HG02763 (cell line): ENCODE data around the gene SLC9A6.

Source experiments
- ATAC-seq: cut with Tn5 transposase; IDR thresholded peaks from one replicate; pipeline ENCODE4 v1.9.1; 2021; ENCODE audit warnings: mild to moderate bottlenecking, moderate library complexity; ENCODE audit not compliant: unreplicated experiment

SLC9A6 gene

DNA sequence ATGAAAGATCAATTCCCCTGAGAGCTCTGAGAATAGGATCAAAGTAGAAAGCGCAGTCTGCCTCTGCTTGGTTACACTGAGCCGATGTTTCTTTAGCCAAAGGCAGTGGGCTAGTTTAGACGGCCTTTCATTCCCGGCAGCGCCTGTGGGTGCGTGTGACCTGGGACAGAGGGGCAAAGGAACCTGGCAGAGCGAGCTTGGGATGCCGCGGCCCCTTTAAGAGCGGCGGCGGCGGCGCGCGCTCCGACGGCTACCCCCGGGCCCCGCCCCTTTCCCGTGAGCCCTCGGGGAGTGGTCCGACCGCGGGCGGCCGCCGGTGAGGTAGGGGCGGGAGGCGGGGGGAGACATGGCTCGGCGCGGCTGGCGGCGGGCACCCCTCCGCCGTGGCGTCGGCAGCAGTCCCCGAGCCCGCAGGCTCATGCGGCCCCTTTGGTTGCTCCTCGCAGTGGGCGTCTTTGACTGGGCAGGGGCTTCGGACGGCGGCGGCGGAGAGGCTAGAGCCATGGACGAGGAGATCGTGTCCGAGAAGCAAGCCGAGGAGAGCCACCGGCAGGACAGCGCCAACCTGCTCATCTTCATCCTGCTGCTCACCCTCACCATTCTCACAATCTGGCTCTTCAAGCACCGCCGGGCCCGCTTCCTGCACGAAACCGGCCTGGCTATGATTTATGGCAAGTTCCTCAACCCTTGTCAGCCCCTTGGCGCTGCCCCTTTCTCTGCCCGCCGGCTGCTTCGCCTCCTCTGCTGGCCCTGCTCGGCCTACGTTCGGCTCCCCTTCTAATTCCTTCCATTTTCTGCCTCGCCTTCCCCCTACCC is at the start of gene SLC9A6:
Gene SLC9A6 (plus strand): TSS at position 279 of the 816 bp plus-strand sequence. CDS start 224 bp downstream, at position 503.
- peak; percentile 87 for ATAC-seq

DNA sequence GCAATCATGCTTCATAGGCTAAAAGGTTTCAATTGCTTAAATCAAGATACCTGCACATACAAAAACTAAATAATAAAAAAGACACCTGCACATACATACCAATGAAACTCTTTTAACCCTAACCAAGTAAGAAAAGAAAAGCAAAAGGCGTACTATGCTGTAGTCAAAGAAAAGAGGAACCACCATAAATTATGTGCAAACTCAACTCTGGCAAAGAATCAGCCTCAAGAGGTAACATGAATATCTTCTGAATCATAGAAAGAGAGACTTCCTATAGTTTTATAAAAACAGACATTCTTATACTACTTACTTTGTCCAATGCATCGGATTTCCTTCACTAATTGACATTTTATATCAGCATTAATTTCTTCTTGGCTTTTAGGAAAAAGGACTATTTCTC is 40.7 kb upstream of the SLC9A6 start:
- no peak for ATAC-seq

DNA sequence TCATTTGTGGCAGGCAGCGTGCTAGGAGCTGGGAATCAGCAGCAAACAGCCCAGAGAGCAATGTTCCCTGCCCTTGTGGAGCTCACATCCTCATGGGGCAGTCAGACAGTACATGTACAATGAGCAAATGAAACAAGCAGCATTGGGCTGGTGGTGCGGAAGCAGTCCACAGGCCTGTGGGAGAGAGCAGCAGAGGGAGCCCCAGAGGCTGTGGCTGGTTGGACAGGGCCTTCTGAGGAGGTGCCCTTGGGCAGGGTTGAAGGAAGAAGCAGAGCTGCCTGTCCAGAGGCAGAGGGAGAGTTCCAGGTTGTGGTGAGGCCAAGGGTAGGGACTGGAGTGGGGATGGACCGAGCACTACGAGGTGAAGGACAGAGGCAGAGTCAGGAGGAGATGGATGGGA is 33.9 kb upstream of the SLC9A6 start:
- no peak for ATAC-seq

DNA sequence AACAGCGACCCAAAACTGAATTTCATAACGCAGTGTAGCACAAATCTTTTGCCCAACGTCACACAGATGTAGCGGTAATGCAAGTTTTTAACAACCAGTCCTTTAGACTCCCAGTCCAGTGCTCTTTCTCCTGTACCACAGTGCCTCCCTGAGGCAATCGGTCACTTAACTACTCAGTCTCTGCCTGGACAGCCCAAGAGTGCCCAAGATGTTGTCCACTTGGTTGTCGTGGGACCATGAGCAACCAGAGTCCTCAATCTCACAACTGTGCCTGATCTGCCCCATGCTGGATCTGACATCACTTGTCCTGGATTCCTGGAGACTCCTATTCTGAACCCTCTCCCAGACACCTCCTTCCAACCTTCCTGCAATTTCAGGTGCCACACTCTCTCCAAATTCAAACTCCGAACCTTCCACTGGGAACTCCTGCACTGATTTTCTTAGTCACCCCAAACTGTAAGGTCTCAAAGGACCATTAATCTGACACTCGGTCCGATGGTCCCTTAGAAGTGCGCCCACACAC is 12.1 kb upstream of the SLC9A6 start:
- ATAC-seq, result peak; percentile 25

DNA sequence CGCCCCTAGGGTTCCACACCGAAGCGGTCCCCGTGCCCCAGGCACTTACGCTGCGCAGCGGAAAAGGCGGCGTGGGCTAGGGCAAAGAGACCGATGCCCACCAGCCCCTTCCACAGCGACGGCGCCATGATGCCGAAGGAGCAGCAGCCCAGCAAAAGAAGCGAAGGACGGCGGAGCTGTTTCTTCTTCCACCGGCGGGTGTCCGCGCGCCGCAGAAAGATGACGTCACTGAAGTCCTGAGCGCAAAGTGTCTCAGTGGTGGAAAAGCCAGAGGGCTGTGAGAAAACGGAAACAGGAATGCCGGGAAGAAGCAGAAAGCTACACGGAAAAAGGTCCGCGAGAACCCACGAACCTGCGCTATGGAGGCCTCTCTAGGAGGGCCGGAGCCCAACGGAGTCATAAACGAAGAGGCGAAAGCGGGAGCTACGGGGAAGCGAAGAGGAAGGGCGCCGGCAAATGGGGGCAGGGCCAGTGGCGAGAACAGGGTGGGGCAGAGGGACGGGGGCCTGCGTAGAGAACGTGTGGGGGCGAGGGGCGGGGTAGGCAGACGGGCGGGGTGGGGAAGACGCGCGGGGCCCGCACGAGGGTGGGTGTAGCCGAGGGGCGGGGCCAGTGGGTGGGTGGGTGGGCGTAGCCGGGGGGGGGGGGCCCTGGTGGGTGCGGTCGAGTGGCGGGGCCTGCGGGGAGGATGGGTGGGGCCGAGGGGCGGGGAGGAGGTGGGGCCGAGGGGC is 11.5 kb upstream of the SLC9A6 start, which contains the start of gene MMGT1:
Gene MMGT1 (minus strand): TSS at position 441 of the 731 bp plus-strand sequence. CDS start 313 bp downstream, at position 128.
- ATAC-seq, result peak; percentile 79

DNA sequence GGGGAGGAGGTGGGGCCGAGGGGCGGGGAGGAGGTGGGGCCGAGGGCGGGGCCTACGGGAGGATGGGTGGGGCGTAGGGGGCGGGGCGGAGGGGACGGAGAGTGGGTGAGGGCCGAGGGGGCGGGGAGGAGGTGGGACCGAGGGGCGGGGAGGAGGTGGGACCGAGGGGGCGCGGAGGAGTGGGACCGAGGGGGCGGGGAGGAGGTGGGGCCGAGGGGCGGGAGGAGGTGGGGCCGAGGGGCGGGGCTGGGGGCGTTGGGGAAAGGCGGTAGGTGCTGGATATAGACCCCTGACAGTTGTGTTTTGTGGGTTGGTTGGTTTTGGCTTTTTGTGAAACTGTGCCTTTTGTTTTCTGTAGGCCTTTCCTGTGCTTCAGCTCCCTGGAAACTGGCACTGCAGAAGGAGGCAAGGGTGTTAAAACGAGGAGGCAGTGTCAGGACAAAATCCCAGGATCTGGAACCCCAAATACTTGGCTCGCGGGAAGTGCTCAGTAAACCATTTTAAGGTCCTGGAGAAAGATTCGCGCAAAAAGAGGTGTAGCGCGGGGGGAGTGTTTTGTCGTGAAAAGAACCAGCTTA is 10.9 kb upstream of the SLC9A6 start:
- ATAC-seq, result no peak

DNA sequence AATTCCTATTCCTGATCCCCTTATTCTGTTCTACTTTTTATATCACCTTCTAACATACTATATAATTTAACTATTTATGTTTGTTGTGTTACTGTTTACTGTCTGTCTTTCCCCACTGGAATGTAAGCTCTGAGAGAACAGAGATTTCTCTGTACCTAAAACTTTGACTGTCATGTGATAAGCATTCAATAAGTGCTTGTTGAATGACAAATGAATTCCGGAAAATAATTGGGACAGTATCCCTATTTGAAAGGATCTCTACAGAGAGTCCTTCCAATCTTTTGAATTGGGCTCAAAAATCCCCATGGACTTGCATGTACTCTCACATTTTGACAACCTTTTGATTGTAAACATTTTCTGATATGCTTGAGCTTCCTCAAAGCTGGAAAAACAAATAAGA is 9.8 kb upstream of the SLC9A6 start:
- no peak for ATAC-seq

DNA sequence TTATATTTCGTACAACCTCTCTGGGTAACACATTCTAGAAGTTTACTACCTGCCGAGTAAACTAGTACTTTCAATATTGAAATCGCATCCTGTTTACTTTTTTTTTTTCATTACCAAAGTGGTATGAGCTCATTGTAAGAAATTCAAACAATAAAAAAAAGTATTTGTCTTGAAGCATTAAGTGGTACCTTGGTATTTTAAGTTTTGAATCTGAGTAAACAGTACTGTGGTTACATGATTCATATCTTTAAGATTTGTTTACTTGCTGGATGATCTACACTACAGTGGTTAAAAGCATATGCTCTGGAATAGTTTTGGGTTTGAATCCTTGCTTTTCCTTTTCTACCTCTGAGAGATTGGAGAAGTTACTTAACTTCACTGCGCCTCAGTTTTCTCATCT is 7.6 kb upstream of the SLC9A6 start:
- no peak for ATAC-seq

DNA sequence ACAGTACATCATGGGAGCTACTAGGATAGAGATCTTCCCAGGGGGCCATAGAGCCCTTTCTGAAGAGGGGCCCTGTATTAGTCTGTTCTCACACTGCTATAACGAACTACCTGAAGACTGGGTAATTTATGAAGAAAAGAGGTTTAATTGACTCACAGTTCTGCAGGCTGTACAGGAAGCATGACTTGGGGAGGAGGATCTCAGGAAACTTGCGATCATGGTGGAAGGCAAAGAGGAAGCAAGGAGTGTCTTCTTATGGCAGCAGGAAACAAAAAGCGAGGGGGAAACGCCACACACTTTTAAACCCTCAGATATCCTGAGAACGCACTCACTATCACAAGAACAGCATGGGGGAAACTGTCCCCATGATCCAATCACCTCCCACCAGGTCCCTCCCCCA is 4.2 kb upstream of the SLC9A6 start:
- no peak for ATAC-seq

DNA sequence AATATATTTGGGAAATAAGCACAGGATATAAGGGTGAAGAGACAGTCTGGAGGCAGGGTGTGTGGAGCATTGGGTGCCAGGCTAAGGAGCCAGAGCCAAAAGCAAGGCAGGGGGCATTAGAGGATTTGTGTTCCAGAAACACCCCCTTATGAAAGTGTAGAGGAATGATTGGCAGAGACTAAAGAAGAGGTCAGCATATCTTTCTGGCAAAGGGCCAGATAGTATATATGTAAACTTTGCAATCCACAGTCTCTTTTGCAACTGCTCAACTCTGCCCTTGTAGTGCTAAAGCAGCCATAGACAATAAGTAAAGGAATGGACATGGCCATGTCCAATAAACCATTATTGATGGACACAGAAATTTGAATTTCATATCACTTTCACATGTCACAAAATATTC is 3.6 kb upstream of the SLC9A6 start:
- no peak for ATAC-seq

DNA sequence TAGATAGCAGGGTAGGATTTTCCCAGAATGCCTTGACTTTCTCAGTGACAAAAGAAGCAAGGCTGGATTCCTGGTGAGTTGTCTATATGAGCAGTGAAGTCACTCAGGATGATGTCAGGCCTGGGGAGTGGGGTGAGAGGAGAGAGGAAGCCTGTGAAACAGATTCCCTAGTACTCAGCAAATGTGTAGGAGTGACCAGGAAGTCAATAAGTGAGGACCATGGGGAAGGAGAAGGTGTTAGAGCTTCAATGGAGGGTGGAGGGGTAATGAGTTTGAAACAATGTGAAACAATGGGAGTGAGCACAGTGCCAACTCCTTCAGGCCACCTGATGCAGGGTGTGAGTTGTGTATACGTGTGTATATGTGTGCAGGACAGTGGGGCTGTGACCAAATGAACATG is 2.4 kb upstream of the SLC9A6 start:
- no peak for ATAC-seq

DNA sequence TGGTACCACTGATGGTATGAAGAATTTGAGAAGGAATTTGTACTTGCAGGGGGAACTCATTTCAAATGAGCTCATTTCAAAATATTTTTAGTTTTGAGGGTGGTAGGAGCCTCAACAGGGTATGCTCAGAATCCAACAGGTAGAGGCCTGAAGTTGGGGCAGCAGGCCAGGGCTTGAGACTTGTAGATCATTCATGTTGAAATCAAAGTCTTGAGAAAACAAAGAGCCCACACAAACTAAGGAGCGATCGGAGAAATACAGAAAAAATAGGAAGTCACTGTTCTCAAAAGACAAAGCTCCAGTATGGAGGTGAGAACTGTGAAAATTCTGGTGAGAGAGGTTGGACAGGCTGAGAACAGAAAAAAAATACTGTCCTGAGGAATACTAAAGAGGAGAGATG is 979 bp upstream of the SLC9A6 start:
- ATAC-seq, result no peak

DNA sequence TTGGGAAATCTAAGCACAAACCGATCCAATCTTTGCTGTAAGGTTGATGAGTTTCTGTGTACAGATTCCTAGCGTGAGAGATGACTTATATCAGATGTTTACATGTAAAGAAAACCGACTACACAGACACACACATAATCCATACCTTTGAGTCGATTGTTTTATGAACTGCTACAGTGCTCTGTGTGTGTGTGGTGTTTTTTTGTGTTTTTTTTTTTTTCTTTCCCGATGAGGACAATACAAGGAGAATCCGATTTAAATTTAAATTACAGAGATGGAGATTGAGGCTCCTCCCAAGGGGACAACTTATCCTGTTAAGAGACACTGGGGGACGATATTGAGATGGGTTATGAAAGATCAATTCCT is 461 bp upstream of the SLC9A6 start:
- peak; percentile 7 for ATAC-seq

DNA sequence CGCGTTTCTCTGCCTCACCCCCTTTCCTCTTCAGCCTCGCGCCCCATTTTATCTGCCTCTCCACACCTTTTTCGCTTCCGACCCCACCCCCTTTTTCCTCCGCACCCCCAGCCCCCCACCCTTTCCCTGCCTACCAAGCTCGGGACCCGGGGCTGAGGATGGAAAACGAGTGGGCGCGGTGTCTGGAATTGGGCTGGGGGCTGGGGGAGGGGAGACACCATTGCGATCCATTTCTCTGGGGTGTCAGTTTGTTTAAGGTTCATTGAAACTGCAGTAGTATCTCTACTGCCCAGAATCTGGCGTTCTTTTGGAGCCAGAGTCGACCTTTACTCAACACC is 707 bp downstream of the SLC9A6 start:
- no peak for ATAC-seq

DNA sequence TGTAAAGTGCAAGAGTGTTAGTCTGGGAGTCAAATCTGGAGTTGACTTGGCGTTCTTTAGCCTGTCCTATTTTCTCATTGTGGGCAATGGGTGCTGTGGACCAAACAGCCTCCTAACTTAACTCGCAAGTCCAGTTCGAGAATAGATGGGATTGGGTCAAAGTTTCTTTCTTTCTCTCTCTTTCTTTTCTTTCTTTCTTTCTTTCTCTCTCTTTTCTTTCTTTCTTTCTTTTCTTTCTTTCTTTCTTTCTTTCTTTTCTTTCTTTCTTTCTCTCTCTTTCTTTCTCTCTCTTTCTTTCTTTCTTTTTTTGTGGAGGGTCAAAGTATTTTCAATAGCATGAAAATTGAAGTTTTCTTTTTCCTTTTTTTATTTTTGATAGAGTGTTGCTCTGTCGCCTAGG is 3.0 kb downstream of the SLC9A6 start:
- no peak for ATAC-seq

DNA sequence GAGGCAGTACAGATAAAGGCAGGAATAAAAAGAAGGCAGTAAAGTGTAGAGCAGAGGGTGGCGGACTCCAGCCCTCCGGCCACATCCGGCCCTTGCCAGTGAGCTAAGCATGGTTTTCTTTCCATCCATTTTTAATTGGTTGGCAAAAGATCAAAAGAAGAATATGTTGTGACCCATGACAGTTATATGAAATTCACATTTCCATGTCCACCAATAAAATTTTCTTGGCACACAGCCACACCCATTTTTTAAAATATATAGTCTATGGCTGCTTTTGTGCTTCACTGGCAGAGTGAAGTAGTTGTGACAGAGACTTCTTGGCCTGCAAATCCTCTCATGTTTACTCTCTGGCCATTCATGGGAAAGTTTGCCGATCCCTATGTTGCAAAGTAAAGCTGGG is 29.8 kb downstream of the SLC9A6 start:
- no peak for ATAC-seq

DNA sequence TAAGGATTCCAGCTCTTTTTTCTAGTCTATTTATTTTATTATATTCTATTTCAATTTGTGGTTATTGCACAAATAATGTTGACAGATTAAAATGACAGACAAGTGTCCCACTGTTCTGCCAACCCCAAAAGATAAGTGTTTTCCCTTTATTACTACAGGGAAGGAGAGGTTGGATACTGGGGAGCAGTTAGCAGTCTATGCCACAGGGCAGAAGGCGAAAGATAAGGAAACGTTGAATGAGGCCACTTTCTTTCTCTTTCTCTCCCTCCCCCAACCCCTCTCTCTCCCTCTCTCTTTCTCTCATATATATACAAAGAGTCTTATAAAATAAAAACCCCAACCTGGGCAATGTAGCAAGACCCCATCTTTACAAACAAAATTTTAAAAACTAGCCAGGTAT is 31.6 kb downstream of the SLC9A6 start:
- ATAC-seq, result no peak

DNA sequence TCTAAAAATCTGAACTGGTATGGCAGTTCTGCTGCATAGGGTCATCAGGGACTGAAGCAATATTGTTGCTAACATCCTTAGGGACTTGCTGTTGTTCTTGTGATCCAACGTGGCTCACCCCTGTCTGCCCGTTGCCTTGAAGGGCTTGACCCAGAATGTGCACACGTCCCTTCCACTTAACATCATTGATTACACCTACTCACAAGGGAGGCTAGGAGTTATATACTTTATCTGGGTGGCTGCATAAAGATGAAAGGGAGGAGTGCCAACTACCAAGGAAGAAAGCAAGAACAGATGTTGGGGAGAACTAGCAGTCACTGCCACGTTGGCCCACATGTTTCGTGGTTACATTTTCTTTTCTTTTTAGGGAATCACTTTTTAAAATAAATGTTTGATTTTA is 34.0 kb downstream of the SLC9A6 start:
- ATAC-seq, result no peak

DNA sequence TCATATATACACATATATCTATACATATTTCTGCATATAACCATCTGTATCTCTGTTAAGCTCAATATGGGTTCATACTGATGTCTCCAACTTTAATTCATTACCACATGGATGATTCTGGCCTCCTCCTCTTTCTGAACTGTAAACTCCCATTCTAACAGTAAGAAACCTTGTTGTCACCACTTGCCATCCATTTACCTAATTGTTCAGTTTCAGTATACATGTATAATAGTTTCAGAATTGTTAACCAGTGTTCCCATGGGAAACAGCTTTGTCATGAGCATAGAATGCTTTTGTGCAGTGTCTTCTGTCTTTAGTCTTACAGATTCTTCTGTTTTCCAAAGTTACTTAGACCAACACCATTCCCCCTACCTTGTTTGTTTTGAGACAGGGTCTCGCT is 35.9 kb downstream of the SLC9A6 start:
- peak; percentile 73 for ATAC-seq

DNA sequence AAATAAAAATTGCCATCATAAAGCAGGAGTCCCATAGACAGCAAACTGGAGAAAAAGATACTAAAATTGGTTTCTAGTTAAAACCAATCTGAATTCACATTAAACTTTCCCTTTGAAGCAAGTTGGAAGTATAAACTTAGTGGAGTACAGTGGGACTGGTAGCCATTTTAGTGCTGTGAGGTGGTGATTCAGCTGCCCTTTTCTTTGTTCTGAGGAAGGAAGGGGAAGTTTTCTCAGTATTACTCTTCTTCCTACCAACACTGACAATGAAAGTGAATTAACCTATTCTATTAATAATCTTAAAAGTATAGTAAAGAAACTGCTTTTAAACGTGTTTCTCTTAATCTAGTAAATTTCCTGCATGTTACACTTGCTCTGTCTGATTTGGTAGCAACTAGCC is 36.7 kb downstream of the SLC9A6 start:
- ATAC-seq, result no peak

DNA sequence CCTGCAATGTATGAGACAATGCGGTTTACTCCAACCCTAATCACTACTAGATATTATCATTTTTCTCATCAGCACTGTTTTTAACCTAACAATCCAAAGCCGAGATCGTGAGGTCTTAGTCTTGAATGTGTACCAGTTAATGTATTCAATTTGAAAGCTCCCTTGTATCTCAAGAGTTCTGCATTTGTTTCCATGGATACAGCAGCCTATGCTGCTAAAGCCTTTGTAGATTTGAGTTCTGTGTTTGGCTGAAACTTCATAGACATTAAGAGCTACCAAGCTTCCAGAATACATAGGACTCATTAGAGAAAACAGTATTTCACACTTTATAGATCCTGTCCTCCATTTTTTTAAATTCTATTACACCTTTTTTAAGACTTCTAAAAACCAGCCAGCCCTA is 39.9 kb downstream of the SLC9A6 start:
- ATAC-seq, result no peak
